NAMALWA (cell line): Measurements from ENCODE around the gene ALK.

Experiments
- DNase-seq: peaks from one replicate; pipeline ENCODE4 v3.0.0-alpha.2; 2015; ENCODE audit warnings: low spot score

The ALK gene

GRCh38 chr2:29787473-29788465 is 133.6 kb downstream of the ALK start:
- no peak for DNase-seq

- no peak for DNase-seq
Observed at GRCh38 chr2:29786361-29786760, 135.0 kb downstream of the ALK start.

- no peak for DNase-seq
Observed at GRCh38 chr2:29783666-29784065, 137.7 kb downstream of the ALK start.

- DNase-seq: no peak
Observed at GRCh38 chr2:29782549-29783458, 138.6 kb downstream of the ALK start.

- no peak for DNase-seq
Observed at GRCh38 chr2:29782087-29782486, 139.3 kb downstream of the ALK start.

GRCh38 chr2:29780906-29781305 is 140.5 kb downstream of the ALK start:
- DNase-seq: no peak

- DNase-seq: no peak
Observed at GRCh38 chr2:29777161-29777560, 144.2 kb downstream of the ALK start.

- DNase-seq: no peak
Observed at GRCh38 chr2:29776406-29776805, 145.0 kb downstream of the ALK start.

GRCh38 chr2:29775937-29776336 is 145.4 kb downstream of the ALK start:
- no peak for DNase-seq

- DNase-seq: no peak
Observed at GRCh38 chr2:29774624-29775023, 146.8 kb downstream of the ALK start.

GRCh38 chr2:29770846-29771245 is 150.5 kb downstream of the ALK start:
- DNase-seq: no peak

GRCh38 chr2:29769847-29770246 is 151.5 kb downstream of the ALK start:
- DNase-seq: no peak

GRCh38 chr2:29767606-29768335 is 153.6 kb downstream of the ALK start:
- no peak for DNase-seq

GRCh38 chr2:29766191-29766590 is 155.2 kb downstream of the ALK start:
- no peak for DNase-seq

- no peak for DNase-seq
Observed at GRCh38 chr2:29765721-29766120, 155.7 kb downstream of the ALK start.

- DNase-seq: no peak
Observed at GRCh38 chr2:29763371-29763770, 158.0 kb downstream of the ALK start.

- DNase-seq: no peak
Observed at GRCh38 chr2:29762239-29762638, 159.1 kb downstream of the ALK start.

- DNase-seq: no peak
Observed at GRCh38 chr2:29761278-29761677, 160.1 kb downstream of the ALK start.

- DNase-seq: no peak
Observed at GRCh38 chr2:29760008-29760407, 161.4 kb downstream of the ALK start.

GRCh38 chr2:29759360-29759759 is 162.0 kb downstream of the ALK start:
- no peak for DNase-seq

GRCh38 chr2:29755829-29756228 is 165.6 kb downstream of the ALK start:
- DNase-seq: no peak

- DNase-seq: no peak
Observed at GRCh38 chr2:29755233-29755632, 166.2 kb downstream of the ALK start.
